Measurements from ENCODE around the gene RPS6KA2.

The RPS6KA2 gene

GRCh38 chr6:166559211-166559610 lies 67.8 kb downstream of the RPS6KA2 start:
- H3K27me3 ChIP-seq (ENCODE audit: insufficient read depth, poor library complexity, severe bottlenecking) = no peaks in the 10 kb centered on the region
- no peak for DNase-seq (ENCODE audit: low read depth in 1 of 2, low spot score in 1 of 2)
- no peak overlapping the region for H3K27ac ChIP-seq (replicated peaks)

GRCh38 chr6:166558156-166559005 lies 68.7 kb downstream of the RPS6KA2 start:
- no peaks in the 10 kb centered on the region for H3K27me3 ChIP-seq (ENCODE audit: insufficient read depth, poor library complexity, severe bottlenecking)
- no peak for DNase-seq (ENCODE audit: low read depth in 1 of 2, low spot score in 1 of 2)
- no peak for TF ChIP-seq GABPA (IDR thresholded peaks at IDR 0.05; ENCODE audit: low read depth)
- TF ChIP-seq, protein P1, sequence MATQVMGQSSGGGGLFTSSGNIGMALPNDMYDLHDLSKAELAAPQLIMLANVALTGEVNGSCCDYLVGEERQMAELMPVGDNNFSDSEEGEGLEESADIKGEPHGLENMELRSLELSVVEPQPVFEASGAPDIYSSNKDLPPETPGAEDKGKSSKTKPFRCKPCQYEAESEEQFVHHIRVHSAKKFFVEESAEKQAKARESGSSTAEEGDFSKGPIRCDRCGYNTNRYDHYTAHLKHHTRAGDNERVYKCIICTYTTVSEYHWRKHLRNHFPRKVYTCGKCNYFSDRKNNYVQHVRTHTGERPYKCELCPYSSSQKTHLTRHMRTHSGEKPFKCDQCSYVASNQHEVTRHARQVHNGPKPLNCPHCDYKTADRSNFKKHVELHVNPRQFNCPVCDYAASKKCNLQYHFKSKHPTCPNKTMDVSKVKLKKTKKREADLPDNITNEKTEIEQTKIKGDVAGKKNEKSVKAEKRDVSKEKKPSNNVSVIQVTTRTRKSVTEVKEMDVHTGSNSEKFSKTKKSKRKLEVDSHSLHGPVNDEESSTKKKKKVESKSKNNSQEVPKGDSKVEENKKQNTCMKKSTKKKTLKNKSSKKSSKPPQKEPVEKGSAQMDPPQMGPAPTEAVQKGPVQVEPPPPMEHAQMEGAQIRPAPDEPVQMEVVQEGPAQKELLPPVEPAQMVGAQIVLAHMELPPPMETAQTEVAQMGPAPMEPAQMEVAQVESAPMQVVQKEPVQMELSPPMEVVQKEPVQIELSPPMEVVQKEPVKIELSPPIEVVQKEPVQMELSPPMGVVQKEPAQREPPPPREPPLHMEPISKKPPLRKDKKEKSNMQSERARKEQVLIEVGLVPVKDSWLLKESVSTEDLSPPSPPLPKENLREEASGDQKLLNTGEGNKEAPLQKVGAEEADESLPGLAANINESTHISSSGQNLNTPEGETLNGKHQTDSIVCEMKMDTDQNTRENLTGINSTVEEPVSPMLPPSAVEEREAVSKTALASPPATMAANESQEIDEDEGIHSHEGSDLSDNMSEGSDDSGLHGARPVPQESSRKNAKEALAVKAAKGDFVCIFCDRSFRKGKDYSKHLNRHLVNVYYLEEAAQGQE (IDR thresholded peaks at IDR 0.05; ENCODE audit: insufficient replicate concordance, low read depth) = no peak
- no peak for TF ChIP-seq CTCF (IDR thresholded peaks at IDR 0.05; ENCODE audit: insufficient read depth, low read length)
- TF ChIP-seq POLR2AphosphoS5 (IDR thresholded peaks at IDR 0.05; ENCODE audit: low read depth) = no peak
- TF ChIP-seq SPI1 (IDR thresholded peaks at IDR 0.05; ENCODE audit: borderline replicate concordance, low read depth) = no peak
- H3K27ac ChIP-seq (replicated peaks) = no peak overlapping the region
- H3K4me3 ChIP-seq (replicated peaks; ENCODE audit: insufficient read depth, low read length) = no peak overlapping the region

More at GRCh38 chr6:166559211-166559610, 67.8 kb downstream of the RPS6KA2 start:
- no peak overlapping the region for H3K4me3 ChIP-seq (replicated peaks; ENCODE audit: insufficient read depth, low read length)
- TF ChIP-seq, protein P1 (IDR thresholded peaks at IDR 0.05; ENCODE audit: insufficient replicate concordance, low read depth) = no peak
- TF ChIP-seq SPI1 (IDR thresholded peaks at IDR 0.05; ENCODE audit: borderline replicate concordance, low read depth) (no peak), CTCF (IDR thresholded peaks at IDR 0.05; ENCODE audit: insufficient read depth, low read length) (no peak), POLR2AphosphoS5 (IDR thresholded peaks at IDR 0.05; ENCODE audit: low read depth) (no peak), GABPA (IDR thresholded peaks at IDR 0.05; ENCODE audit: low read depth) (no peak)

GRCh38 chr6:166556863-166557322 lies 70.2 kb downstream of the RPS6KA2 start:
- no peak overlapping the region for H3K27ac ChIP-seq (replicated peaks)
- H3K27me3 ChIP-seq (ENCODE audit: insufficient read depth, poor library complexity, severe bottlenecking) = no peaks in the 10 kb centered on the region
- H3K4me3 ChIP-seq (replicated peaks; ENCODE audit: insufficient read depth, low read length) = no peak overlapping the region
- TF ChIP-seq SPI1 (IDR thresholded peaks at IDR 0.05; ENCODE audit: borderline replicate concordance, low read depth) = peak; percentile 65; the same call in 1 of the 2 replicates
- no peak for TF ChIP-seq GABPA (IDR thresholded peaks at IDR 0.05; ENCODE audit: low read depth)
- peak; percentile 25; the same call in 1 of the 2 replicates for TF ChIP-seq POLR2AphosphoS5 (IDR thresholded peaks at IDR 0.05; ENCODE audit: low read depth)
- peak; percentile 36 to 73 for DNase-seq (ENCODE audit: low read depth in 1 of 2, low spot score in 1 of 2)

GRCh38 chr6:166556336-166556735 lies 70.7 kb downstream of the RPS6KA2 start:
- no peak overlapping the region for H3K4me3 ChIP-seq (replicated peaks; ENCODE audit: insufficient read depth, low read length)
- no peaks in the 10 kb centered on the region for H3K27me3 ChIP-seq (ENCODE audit: insufficient read depth, poor library complexity, severe bottlenecking)
- no peak overlapping the region for H3K27ac ChIP-seq (replicated peaks)
- TF ChIP-seq, protein P1 (IDR thresholded peaks at IDR 0.05; ENCODE audit: insufficient replicate concordance, low read depth) = no peak
- TF ChIP-seq GABPA (IDR thresholded peaks at IDR 0.05; ENCODE audit: low read depth) (no peak), POLR2AphosphoS5 (IDR thresholded peaks at IDR 0.05; ENCODE audit: low read depth) (no peak), SPI1 (IDR thresholded peaks at IDR 0.05; ENCODE audit: borderline replicate concordance, low read depth) (no peak), CTCF (IDR thresholded peaks at IDR 0.05; ENCODE audit: insufficient read depth, low read length) (no peak)
- DNase-seq (ENCODE audit: low read depth in 1 of 2, low spot score in 1 of 2) = no peak

Data from HL-60 (cell line).